ENCODE results near the gene AP2A2.

The AP2A2 gene

GRCh38 chr11:1050581-1051355 is 125.1 kb downstream of the AP2A2 start (continued):
- TF ChIP-seq ZBTB6 (tag by site-specific recombination; IDR thresholded peaks at IDR 0.05) (no peak), SP7 (tag by site-specific recombination; IDR thresholded peaks at IDR 0.05) (no peak), ZNF626 (tag by site-specific recombination; IDR thresholded peaks at IDR 0.05) (no peak), ZFHX2 (tag by site-specific recombination; conservative IDR thresholded peaks at IDR 0.05) (peak; percentile 65), ZNF335 (tag by site-specific recombination; conservative IDR thresholded peaks at IDR 0.05) (peak; percentile 97), HIC1 (tag by site-specific recombination; IDR thresholded peaks at IDR 0.05) (peak; percentile 56), ZNF571 (tag by site-specific recombination; IDR thresholded peaks at IDR 0.05) (no peak), ZNF629 (tag by site-specific recombination; IDR thresholded peaks at IDR 0.05) (no peak), GLI4 (tag by site-specific recombination; IDR thresholded peaks at IDR 0.05) (no peak), ZSCAN16 (tag by site-specific recombination; IDR thresholded peaks at IDR 0.05) (no peak)

GRCh38 chr11:1051356-1052132 is 125.9 kb downstream of the AP2A2 start:
- H3K9me3 ChIP-seq (ENCODE audit: control insufficient read depth, insufficient read depth, low read depth, low read length) = no peaks in the 10 kb centered on the region
- no peak overlapping the region for H3K4me3 ChIP-seq (ENCODE audit: low read depth, low read length)
- H3K36me3 ChIP-seq (ENCODE audit: control insufficient read depth in 2 of 2, insufficient read depth in 1 of 2, low read length in 2 of 2) = no peaks in the 10 kb centered on the region
- ChIA-PET POLR2A (no interaction called here), CTCF (interaction anchor here (0.6 to 1.9 kb wide), 21 partner anchors 10 to 1113 kb away, joined by 3 to 10 read pairs (median 4); partner anchors contain the start of gene MUC6)
- 0 out of 2 replicates have a peak, but pooled peaks have one; percentile 5 for TF ChIP-seq PBX3 (CRISPR knock-in tag; IDR thresholded peaks at IDR 0.05)
- no peak for TF ChIP-seq ZNF530 (tag by site-specific recombination; IDR thresholded peaks at IDR 0.05; ENCODE audit: low read depth)
- H3K27ac ChIP-seq (ENCODE audit: extremely low read depth, low read depth, low read length) = no peak overlapping the region
- no peaks in the 10 kb centered on the region for H3K4me1 ChIP-seq (ENCODE audit: control insufficient read depth, insufficient read depth, low read length)

GRCh38 chr11:1052133-1053011 is 126.7 kb downstream of the AP2A2 start:
- Histone ChIP-seq H3K4me1 (ENCODE audit: control insufficient read depth, insufficient read depth, low read length) (no peaks in the 10 kb centered on the region), H3K27ac (ENCODE audit: extremely low read depth, low read depth, low read length) (no peak overlapping the region), H3K4me3 (ENCODE audit: low read depth, low read length) (no peak overlapping the region), H3K36me3 (ENCODE audit: control insufficient read depth in 2 of 2, insufficient read depth in 1 of 2, low read length in 2 of 2) (no peaks in the 10 kb centered on the region), H3K9me3 (ENCODE audit: control insufficient read depth, insufficient read depth, low read depth, low read length) (no peaks in the 10 kb centered on the region)
- ChIA-PET CTCF (interaction anchor here (0.6 to 1.9 kb wide), 9 partner anchors 9 to 223 kb away, joined by 3 to 10 read pairs (median 5); partner anchors contain the start of gene MUC6), POLR2A (no interaction called here)
- no peak for TF ChIP-seq ZNF16 (tag by site-specific recombination; IDR thresholded peaks at IDR 0.05; ENCODE audit: low read depth)
- TF ChIP-seq ZBTB1 (tag by site-specific recombination; IDR thresholded peaks at IDR 0.05) = no peak
- TF ChIP-seq ZNF513 (tag by site-specific recombination; IDR thresholded peaks at IDR 0.05) = no peak
- no peak for TF ChIP-seq GLI2 (tag by site-specific recombination; IDR thresholded peaks at IDR 0.05; ENCODE audit: borderline replicate concordance, low read depth)
- TF ChIP-seq ZNF24 (tag by site-specific recombination; IDR thresholded peaks at IDR 0.05) = no peak
- TF ChIP-seq ZFP37 (tag by site-specific recombination; IDR thresholded peaks at IDR 0.05) = no peak
- TF ChIP-seq KLF10 (tag by site-specific recombination; IDR thresholded peaks at IDR 0.05) = no peak
- no peak for TF ChIP-seq PRDM4 (tag by site-specific recombination; IDR thresholded peaks at IDR 0.05)
